IPS DF 19.7 (cell line): ENCODE results near the gene SPRR3.

Experiments
- DNase-seq: peaks from one replicate; pipeline ENCODE4 v3.0.0-alpha.2; 2013; ENCODE audit warnings: low read depth, low spot score

The SPRR3 gene, protein sequence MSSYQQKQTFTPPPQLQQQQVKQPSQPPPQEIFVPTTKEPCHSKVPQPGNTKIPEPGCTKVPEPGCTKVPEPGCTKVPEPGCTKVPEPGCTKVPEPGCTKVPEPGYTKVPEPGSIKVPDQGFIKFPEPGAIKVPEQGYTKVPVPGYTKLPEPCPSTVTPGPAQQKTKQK

DNA sequence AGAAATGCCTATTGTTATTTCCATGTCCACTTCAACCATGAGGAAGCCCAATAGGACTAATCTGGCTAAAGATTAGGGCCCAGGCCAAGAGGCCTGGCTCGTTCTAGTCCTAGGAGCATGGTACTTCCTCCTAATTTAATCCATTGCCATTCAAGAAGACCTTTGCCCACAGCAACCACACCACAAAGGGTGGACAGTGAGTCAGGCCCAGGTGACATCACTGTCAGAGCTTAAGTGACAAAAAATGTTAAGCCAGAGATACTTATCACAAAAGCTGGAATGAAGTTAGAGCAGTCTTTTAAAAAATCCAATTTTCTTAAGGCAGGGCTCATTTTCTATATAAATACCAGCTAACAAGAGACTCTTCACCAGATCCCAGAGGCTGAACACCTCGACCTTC lies at the start of gene SPRR3:
Gene SPRR3 (plus strand): TSS at position 368 of the 400 bp plus-strand sequence. CDS start 1,272 bp downstream, outside the sequence.
- DNase-seq = no peak

DNA sequence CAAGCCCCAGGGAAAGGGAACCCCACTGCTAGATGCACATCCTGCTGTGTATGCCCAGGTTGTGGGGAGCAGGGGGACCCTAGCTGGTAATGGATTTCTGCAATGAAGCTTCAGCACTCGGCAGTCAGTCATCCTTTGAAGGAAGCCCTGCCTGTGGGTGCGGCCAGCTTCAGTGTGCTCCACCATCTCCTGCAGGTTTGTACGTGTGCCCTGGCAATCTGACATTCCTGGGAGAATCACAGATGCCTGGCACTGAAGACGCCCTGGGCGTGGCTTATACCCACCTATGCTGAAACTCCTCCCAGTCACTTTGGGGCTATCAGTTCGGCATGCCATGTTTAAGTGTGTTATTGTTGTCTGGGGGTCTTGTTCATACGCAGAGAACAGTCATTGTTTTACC lies 47.8 kb upstream of the SPRR3 start:
- no peak for DNase-seq

DNA sequence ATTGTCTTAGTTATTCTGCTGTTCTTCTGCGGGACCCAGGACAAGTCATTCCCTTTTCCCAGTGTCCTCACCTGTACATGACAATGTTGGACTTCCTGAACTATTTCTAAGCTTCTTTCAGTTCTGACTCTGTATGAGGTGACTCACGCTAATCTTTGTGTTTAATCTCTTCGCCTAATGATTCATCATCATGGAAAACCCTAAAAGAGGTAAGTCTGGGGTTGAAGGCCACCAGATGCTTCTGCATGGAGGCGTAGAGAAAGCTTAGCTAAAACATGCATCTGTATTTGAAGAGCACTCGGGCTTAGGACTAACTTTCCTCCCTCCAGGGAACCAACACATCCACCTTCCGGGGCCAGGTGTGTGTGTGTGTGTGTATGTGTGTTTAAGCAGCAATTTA lies 47.1 kb upstream of the SPRR3 start:
- DNase-seq = no peak

DNA sequence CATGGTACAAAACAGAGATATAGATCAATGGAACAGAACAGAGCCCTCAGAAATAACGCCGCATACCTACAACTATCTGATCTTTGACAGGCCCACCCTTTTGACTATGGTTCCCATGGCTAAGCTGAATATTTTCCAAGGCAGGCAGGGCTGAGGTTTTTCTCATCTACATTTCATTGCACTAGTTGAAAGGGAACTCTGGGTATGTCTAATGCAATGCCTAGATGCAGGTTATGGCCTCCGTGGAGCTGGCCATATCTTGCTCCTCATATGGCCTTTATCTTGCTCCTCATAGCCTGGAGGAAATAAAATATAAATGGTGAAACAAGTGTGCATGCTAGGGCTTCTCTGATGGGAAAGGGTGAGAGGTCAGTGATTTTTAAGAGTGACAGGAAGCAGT lies 44.0 kb upstream of the SPRR3 start:
- DNase-seq = no peak

DNA sequence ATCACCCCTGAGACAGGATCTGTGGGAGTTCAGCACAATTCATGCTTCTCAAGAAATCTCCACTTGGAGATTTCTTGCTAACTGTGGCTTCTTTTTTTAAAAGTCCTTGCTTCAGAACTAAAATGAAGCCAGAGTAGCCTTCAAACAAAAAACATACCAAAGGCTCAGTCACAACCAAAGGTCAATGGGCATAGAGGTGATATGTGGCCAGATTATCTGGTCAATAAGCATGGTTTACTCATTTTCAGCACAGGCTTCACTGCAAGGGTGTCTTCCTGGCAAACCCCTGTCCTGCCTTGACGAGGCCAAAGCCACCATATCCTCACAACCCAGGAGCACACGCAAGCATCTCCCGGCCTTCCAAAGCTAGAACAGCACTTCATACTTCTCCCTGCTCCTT lies 42.3 kb upstream of the SPRR3 start:
- DNase-seq = no peak

DNA sequence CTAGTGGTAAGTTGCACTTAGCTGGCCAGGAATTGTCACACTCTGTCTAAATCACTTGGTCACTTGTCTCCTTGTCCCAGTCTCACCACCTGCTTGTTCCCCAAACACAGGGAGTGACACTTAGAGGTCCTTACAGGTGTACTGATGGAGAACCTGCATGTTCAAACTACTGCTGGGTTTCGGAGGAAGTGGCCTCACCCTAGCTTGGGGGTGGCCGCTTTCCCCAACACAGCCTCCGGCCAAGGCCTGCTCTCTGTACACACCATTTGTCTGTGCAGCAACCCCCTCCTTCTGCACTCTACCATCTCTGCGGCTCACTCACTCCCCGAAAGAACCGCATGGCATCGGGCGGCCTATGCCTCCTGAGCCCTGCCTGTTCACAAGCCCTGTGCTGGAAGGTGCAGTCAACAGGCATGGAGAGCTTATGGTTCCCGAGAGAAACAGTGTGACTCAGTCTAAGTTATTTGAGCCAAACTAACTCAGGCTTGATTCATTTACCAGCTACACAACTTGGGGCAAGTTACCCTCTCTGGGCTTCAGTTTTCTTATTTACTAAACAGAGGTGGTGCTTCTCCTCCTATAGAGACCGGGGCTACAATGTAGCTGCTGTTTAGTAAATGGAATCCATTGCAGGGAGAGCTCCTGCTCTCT lies 41.6 kb upstream of the SPRR3 start:
- no peak for DNase-seq

DNA sequence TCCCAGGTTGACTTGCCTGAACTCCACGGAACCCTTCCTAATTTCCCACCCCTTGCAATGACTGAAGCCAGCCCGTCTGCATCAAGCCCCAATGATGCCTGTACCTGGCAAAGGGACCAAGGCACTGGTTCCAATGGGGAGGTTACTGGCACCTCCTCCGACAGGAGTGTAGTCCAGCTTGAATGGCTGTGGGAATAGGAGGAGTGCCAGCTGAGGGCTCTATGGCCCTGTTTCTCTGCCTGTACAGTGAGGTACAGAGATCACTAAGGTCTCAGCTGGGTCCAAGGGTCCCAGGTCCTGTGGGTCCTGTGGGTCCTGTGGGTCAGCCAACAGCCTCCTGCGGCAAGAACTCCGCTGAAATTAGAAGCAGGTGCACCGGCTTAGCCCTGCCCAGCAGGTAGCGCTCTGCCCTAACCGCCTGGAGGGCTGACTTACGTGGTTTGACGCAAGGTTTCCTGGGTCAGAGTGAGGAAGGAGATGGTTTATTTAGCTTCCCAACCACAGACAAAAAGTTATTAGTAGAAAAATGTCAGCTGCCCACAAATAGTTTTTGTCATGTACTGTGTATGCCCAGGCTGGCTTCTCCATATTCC lies 41.0 kb upstream of the SPRR3 start:
- DNase-seq = no peak

DNA sequence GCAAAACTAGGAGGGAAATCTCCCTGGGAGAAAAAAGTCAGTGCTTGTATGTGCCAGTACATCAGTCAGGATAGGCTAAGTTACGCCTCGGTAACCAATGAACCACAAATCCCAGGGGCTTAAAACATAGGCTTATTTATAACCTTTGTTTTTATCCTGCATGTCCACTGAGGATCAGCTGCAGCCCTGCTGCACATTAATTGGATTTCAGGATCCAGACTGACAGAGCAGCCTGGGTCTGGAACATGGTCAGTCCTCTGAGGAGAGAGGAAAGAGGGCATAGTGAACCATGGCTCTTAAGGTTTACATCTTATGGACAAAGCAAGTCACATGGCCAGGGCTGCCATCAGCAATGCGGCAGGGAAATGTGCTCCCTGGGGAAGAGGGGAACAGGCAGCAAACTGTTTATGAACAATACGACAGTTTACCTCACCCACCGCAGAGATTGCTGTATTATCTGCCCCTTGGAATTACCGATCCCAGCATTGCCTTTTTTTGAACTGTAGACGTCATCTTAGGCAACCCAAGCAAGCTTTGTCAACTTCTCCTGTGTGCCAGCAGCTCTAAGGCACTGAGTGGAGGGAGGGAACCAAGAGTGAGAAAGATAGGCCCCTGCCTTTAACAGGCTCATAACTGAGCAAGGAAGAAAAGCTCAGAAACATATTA lies 40.2 kb upstream of the SPRR3 start:
- no peak for DNase-seq

DNA sequence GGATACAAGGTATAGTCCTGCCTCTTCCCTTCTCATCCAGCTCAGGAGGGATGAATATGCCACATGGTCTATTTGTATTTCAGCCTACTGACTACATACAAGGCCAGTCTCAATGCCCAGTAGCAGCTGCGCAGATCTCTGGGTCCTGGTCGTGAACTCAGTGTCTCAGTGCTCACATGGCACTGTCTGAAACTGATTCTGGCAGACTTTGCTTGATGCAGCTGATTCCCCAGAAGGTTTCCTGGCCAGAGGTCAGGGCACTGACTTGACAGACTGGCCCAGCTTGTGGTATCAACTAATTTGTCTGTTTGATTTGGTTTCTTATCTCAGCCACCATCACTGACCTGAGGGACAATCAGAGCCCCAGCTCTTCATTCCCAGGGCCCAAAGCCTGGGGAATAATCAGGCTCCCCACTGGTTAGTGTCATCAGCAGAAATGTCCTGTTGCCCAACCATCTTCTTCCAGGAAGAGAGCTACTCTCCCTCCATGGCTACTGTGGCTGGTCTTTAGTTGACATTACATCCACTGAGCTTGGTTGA lies 38.6 kb upstream of the SPRR3 start:
- no peak for DNase-seq

DNA sequence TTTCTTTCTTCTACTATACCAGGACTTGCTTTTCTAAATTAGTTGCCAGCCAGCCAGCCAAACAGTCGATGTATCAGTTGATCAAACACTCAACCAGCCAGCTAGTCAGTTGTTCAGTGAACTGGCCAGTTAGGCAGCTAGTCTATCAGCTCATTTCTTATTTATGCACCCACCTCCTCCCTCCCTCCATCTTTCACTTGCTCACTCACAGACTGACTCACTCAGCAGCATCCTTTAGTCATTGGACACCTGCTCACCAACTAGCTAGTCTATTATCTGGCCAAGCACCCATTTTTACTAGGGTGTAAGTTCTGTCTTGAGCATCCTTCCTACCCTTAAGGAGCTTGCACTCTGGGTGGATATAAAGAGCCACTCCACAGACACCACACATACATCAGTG lies 37.0 kb upstream of the SPRR3 start:
- DNase-seq = no peak

DNA sequence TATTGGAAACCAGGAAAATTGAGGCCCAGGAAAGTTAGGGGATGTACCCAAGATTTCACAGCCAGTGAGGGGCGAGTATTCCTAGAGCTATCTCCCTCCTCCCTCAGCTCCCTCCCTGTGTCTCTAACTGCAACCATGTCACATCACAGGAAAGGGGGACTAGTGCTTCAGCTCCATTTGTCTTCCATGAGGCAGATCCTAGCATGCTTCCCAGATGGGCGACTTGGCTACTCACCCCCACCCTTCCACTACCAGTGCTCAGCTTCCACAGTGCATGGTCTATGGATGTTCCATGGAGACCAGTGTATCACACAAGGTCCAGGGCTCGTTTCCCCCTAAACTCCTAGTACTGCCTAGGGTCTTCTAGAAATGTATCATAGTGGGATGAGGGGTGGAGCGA lies 35.7 kb upstream of the SPRR3 start:
- no peak for DNase-seq

DNA sequence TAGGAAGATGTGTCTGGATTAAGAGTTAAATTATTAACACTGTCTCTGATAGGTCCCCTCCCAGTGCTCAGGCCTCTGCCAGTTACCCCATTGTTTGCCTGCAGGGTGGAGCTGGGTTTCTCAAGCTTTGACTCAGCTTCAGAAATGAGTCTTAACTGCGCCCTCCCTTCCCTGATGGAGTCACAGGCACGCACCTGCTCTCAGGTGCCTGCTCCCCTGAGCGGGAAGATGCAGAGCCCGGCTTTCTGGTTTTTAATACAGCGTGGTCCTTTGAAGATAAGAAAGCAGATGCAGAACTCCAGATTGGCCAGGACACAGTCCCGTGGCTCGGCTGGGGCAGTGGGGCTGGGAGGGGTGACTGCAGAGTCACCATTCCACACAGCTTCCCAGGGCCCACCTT lies 34.3 kb upstream of the SPRR3 start:
- DNase-seq = no peak

DNA sequence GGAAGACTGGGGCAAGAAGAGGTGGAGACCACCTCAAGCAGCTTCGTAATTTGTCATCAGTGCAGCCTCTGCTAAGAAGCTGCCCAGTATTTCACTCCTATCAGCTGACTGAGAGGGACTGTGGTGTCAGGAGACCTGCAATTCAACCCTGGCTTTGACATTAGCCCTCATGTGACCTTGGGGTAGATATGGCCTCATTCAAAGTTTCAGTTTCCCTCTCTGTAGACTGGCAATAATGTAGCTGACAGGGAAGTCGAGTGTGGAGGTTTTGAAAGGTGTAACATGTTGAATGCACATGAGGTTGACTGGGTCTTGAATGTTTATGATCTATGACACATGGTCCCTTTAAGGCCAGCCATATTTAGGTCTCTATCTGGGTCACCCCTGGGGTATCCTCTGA lies 33.3 kb upstream of the SPRR3 start:
- no peak for DNase-seq

DNA sequence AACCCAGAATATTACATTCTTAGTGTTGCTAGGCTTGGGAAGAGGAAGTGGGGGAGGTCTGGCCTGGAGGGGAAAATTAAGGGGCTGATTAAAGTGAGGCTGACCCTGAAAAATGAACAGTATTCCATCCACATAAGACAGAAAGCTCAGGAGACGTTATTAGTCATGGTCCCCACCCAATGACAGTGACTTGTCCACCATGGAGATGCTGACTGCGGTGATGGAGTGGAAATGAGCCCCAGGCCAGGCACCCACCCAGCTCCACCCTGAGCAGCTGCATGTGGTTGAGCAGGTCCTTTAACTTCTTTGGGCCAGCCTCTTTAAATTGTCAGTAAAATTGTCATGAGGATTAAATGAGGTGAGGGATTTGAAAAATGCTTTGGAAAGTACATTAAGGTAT lies 32.5 kb upstream of the SPRR3 start:
- DNase-seq = no peak

DNA sequence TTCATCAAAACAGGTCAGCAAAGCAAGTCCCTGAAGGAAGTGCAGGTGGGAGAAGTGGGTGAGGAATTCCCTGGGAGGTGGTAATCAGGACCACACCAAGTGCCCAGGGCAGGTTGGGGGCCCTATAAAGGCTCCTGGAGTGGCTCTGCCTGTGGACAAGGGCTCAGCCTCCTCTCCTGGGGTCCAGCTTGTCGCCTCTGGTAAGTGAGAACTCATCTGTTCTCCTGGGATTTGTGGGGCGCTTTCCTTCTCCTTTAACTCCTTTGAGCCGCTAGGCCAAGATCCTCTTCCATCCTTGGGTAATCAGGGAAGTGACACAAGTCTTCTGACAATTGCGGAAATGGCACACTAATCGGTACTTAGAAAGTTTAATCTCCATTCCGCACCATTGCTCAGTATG lies 31.1 kb upstream of the SPRR3 start, which contains the start of gene SPRR4:
Gene SPRR4 (plus strand): TSS at position 154 of the 400 bp plus-strand sequence. CDS start 1,243 bp downstream, outside the sequence.
- DNase-seq = no peak

DNA sequence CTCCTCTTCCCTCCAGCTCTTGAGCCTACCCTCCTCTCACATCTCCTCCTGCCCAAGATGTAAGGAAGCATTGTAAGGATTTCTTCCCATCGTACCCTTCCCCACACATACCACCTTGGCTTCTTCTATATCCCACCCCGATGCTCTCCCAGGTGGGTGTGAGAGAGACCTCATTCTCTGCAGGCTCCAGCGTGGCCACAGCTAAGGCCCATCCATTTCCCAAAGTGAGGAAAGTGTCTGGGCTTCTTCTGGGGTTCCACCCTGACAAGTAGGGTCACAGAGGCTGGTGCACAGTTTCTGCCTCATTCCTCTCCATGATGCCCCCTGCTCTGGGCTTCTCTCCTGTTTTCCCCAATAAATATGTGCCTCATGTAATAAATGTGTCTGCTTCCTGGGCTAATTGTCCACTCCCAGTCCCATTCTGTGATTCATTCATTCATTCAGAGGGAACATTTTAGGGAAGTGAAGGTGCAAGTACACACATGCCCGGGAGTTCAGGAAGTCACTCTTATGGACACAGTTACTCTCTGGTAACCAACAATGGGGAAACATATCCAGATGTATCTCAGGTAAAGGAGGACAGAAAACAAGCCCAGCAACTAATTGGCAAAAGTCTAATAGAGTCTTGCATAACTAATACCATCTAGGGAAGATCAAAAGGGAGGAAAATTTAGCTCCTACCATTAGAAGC lies 29.2 kb upstream of the SPRR3 start:
- no peak for DNase-seq

DNA sequence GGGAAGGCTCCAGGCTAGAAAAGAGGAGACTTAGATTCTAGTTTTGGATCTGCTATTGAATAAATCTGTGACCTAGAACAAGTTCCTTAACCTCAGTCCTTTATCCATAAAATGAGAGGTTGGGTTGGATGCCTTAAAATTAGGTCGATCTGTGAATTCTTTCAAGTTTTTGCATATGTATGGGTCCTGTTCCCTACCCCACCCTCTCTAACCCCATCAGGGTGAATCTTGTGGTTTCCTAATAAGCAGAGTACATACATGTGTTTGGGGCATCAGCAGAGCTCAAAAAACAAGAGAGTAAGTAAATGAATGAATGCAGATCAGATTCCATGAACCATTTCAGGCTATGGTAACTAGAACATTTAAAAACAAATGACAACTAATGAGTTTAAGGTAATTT lies 24.9 kb upstream of the SPRR3 start:
- no peak for DNase-seq

DNA sequence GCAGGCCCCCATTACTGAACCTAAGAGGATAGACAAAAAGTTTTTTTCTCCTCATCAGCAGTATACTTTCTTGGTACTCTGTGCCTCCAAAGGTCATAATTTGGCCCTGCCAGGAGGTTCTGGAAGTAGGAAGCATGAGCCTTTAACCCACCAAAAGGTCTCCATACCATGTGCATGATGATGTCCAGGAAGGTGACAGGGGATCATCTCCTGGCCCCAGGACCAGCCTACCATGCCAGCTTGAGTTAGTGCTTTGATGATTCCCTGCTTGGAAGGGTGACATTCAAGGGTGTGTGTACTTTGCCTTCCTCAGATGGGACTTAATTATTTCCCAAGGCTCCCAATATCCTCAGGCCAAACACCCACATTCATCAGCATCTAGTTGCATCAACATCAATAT lies 23.9 kb upstream of the SPRR3 start:
- no peak for DNase-seq

DNA sequence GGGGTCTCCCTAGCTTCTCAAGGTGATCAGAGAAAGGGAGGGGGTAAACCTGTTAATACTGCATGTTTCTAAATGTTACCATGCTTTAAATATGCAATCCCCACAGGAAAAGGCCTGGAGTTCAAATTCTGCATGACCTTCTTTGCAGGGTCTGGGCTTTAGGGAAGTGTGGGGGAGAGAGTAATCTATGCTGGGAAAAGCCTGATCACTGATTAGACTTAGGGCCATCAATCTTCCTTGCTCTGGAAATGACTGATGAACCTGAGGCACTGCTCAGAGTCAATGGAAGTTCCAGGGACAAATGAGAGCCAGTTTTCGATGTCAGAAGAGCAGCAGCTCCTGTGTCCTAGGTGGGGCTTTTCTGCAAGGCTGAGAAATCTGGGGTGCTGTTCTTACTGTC lies 20.9 kb upstream of the SPRR3 start:
- DNase-seq = no peak

DNA sequence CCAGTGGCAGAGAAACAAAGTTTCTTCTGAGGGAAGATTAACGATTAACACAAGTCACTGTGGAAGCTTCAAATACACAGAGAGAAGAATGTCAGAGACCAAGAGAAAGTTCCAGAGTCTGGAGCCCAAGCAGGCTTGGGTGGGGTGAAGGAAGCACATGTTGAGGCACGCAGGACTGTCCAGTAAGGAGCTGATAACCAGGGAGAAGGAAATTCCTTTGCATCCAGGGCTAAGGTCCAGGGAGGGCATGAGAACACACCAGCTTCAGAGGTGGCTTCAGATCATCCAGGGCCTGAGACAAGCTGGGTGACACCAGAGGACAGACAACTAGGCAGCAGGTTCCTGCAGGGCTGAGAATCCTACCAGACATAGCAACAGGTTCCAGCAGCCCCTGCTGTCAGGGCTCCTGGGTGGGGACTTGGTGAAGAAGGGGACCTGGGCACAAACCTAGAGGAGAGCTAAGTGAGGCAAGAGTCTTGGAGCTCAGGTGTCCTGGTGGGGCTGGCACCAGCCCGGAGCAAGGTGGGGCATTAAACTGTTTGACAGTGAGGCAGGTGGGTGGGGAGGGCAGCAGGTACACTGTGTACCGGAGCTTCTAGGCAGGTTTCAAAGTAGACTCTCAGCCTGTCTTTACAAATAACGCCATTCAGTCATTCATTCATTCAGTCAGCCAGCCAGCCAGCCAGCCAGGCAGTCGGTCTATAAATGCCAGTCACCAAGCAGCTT lies 20.2 kb upstream of the SPRR3 start:
- DNase-seq = no peak

DNA sequence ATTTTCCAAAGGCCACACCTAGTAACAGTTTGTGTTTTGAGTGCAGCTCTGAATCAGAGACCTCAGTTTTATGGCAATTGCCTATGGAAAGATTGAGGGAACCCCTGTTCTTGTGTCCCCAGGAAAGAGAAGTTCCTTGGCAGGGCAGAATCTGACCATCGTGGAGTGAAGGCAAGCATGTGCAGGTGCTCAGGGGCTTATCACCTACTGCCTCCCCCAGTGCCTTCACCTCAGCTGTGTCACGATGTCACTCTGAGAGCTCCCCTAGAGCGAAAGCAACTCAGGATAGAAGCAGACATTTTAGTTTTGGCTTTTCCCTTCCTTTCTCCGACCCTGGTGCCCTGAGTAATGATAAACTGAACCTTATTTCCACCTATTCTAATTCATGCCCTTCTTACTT lies 19.5 kb upstream of the SPRR3 start:
- DNase-seq = no peak
